HG03558 (cell line): ENCODE data around the gene PPFIA2.

ENCODE experiments used
- ATAC-seq: cut with Tn5 transposase; IDR thresholded peaks from one replicate; pipeline ENCODE4 v1.9.1; 2021; ENCODE audit warnings: moderate number of reproducible peaks; ENCODE audit not compliant: unreplicated experiment; ENCODE audit errors: extremely low read depth

PPFIA2 gene

DNA sequence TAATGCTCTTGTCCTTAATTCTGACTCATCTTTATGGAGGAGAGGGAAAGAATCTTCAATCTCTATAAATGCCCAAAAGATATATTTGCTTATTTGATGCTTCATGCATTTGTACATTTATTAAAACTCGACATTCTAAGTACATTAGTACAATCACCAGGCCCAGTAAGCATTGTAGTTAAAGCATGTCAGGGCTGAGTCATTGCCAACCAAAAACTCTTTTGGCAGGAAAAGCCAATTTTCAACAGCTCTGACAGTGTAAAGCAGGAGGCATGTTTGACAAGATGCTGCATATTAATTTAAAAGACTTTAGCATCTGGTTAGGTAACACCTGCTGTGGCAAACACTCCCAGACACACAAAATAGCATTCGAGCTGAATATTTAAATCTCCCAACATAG is 290.9 kb downstream of the PPFIA2 start:
- ATAC-seq, result no peak

DNA sequence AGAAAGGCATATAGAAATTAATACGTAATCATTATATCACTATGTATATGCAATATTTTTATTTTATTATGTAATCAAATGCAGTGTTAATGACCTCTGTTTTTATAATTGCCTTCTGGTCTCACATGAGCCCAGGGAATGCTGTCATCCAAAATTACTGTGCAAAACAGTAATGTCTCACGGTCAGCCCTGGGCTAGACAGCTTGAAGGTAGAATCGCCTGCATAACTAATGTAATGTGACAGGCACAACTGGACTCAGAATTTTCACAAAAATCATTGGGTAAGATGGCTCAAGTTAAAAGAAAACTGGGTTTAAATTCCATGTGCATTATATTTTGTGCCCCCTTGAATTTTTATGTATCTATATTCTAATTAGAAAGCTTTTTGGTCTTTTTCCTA is 293.3 kb downstream of the PPFIA2 start:
- no peak for ATAC-seq

DNA sequence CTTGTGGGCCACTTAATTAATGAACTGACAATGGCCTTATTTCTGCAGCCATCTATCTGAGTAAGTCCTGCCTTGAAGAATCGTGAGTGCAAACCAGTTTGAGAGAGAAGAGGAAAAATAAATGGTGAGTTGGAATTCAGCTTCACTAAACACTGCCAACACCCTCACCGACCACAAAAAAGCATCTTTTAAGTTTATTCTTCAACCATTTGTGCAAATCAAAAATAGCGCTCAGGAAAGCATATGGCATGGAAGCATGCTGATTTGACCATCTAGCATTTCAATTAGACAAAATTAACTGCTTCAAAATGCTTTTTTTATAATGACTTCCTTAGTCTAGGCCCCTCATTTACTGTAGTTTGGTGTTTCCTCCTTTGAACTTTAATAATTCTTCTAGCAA is 294.0 kb downstream of the PPFIA2 start:
- ATAC-seq, result no peak

DNA sequence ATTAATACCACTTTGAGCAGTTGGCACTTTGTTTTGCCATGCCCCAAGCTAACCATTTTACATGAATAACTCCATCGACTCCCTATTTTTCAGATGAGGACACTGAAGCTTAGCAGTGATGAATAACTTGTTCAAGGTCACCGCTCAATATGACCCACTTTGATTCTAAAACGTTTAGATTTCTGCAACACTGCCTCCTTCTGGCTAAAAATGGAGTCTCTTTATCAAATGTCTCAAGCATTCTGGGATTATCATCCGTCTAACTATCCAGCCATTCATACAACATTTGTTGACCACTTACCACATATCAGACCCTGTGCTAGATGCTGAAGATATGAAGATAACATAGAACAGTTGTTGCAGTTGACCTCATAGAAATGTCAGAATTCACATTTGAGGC is 298.0 kb downstream of the PPFIA2 start:
- no peak for ATAC-seq

DNA sequence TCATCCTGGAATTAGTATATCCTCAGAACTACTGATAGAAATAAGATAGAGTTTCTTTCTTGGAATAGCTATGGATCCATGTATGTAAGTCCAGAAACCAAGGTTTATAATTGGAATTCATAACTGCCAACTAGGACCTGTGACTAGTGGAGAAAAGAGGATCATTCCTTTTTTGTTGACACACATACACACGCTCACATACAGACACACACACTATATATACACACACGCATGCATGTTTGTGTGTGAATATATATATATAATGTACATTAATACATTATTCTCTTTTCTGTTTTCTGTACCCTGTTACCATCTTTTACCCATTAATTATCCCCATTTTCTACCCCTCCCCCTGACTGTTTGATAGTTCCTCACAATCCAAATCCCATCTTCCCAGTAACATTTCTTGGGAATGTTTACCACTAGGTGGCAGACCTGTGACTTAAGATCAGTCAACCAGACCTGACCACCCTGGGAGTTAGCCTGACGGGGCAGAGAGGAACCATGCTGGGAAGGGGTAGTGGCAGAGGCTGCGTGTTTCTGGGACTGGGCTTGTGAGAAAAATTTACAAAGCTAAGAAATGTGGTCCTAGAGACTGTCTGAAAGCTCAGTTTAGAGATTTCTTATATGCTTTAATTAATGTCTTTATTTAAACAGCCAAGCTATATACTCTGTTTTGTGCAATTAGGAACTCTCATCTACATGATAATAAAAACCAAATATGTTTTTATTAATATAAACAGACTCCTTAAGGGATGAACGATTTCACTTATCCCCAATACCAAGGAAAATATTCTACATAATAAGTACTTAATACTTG is 308.0 kb downstream of the PPFIA2 start:
- ATAC-seq, result no peak

- ATAC-seq, result no peak
These were observed 317.5 kb downstream of the PPFIA2 start for GRCh38 chr12:81441629-81442028.

- no peak for ATAC-seq
These were observed 319.1 kb downstream of the PPFIA2 start for GRCh38 chr12:81440001-81440400.

- no peak for ATAC-seq
These were observed 319.8 kb downstream of the PPFIA2 start for GRCh38 chr12:81439344-81439743.

DNA sequence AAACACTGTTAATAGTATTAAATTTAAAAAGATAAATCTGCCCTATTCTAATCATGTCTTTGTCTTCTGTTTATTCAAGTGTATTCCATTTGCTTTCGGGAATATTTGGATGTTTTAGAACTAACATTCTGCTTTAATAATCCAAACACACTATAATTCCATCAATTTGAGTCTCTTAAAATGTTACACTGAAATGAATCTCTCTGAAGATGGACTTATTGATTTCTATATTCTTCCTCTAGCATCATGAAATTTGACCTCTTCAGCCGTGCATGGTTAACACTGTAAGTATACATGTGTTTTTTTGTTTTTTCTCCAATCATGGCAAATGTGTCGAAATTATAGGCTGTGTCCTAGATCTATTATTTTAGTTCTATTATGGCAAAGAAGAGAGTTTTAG is 342.1 kb downstream of the PPFIA2 start:
- no peak for ATAC-seq

GRCh38 chr12:81416571-81416970 is 342.6 kb downstream of the PPFIA2 start:
- ATAC-seq, result no peak

DNA sequence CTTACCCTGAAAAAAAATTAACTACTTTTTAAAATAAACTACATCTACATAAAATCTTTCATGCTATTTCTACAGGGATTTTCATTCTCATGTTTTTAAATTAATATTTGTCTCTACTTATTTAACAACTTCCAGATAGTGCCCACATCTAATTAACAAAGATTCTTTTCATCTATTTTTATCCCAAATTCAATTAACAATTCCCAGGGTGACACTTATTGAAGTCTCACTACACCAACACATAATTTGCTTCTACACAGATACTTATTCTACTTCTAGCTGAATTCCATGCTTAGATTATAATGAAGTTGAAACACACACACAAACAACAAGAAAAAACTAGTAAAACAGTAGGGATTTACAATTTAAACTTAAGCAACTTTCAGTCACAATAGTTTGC is 344.7 kb downstream of the PPFIA2 start:
- no peak for ATAC-seq

DNA sequence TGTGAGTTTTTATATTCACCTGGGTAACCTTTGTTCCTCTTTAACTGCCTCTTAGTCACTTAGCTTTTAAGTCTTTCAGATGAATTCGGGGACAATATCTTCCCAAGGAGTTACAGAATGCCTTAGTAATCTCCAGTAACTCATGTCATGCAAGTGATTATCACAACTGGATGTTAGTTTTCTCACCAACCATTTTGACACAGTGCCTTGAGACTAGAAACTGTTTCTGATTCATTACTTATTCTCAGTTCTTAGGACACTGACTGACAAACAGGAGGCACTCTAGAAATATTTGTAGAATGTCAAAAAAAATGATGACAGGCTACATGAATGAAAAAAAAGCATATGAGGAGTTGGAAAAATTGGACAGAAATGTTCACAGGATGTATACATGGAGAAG is 346.2 kb downstream of the PPFIA2 start:
- ATAC-seq, result no peak

GRCh38 chr12:81403348-81403747 is 355.8 kb downstream of the PPFIA2 start:
- ATAC-seq, result no peak

- ATAC-seq, result no peak
These were observed 357.9 kb downstream of the PPFIA2 start for GRCh38 chr12:81401241-81401640.

- no peak for ATAC-seq
These were observed 359.1 kb downstream of the PPFIA2 start for GRCh38 chr12:81400024-81400423.

DNA sequence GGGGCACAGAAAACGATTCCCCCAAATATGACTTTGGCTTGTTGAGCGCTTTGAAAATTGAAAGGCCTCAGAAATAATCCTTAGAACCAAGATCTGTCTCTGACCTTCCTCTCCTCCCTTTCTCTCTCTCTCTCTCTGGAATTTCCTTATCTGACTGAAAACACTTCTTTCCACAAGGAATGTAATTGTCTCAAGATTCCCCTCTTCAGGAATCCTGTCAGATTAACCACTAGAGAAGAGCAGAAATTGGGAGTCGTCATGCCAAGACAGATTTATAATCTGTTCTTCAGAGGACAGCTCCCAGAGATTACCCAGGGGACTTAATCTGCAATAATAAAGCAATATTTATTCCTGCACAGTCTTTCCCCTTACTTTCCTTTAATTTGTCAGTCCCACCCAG is 363.7 kb downstream of the PPFIA2 start:
- no peak for ATAC-seq

- no peak for ATAC-seq
These were observed 369.5 kb downstream of the PPFIA2 start for GRCh38 chr12:81389550-81390099.

- no peak for ATAC-seq
These were observed 373.0 kb downstream of the PPFIA2 start for GRCh38 chr12:81386101-81386500.

- ATAC-seq, result no peak
These were observed 377.2 kb downstream of the PPFIA2 start for GRCh38 chr12:81381951-81382350.

GRCh38 chr12:81378601-81379285 is 380.4 kb downstream of the PPFIA2 start:
- no peak for ATAC-seq

GRCh38 chr12:81377771-81378170 is 381.4 kb downstream of the PPFIA2 start:
- ATAC-seq, result no peak

- ATAC-seq, result no peak
These were observed 383.2 kb downstream of the PPFIA2 start for GRCh38 chr12:81375969-81376368.
